Heart left ventricle (tissue), 16 donors: ENCODE data around the gene LRP10. TPM values are rescaled to one million over a fixed set of nuclear protein-coding genes. Genes with fewer than 3 reads are reported as not detected.
"Not testable (repeated sequence)": the region's sequence is repeated elsewhere in the genome, so short reads cannot be mapped to it uniquely, and the experiment has no call there.

Source experiments
- ATAC-seq, 4 donors: fragments of 200-7000 bp; cut with Tn5 transposase; one replicate each; pipeline ENCODE4 v1.9.1; 2020 to 2022; ENCODE audit warnings: moderate library complexity in 4 of 4, mild to moderate bottlenecking in 3 of 4, moderate number of reproducible peaks in 1 of 4
- DNase-seq, 5 donors: peaks; one replicate each; pipeline ENCODE4 v3.0.0-alpha.2; 2020
- H3K27ac ChIP-seq, 12 donors: fragments of 200-600 bp; sonication (generic) in 4 of 12; one replicate each; pipeline versions ENCODE4 v1.5.0 to v1.8.0; 2016 to 2022; ENCODE audit warnings: mild to moderate bottlenecking in 2 of 12
- H3K27me3 ChIP-seq, 9 donors: fragments of 200-600 bp; sonication (generic) in 2 of 9; one replicate each; pipeline versions ENCODE4 v1.5.1 to v1.8.0; 2016 to 2022; ENCODE audit warnings: mild to moderate bottlenecking in 3 of 9
- H3K36me3 ChIP-seq, 9 donors: fragments of 200-600 bp; sonication (generic) in 2 of 9; one replicate each; pipeline versions ENCODE4 v1.5.0 to v1.8.0; 2018 to 2022; ENCODE audit warnings: mild to moderate bottlenecking in 2 of 9
- H3K4me1 ChIP-seq, 12 donors: fragments of 200-600 bp; sonication (generic) in 4 of 12; one replicate each; pipeline versions ENCODE4 v1.5.0 to v1.8.0; 2016 to 2022; ENCODE audit warnings: mild to moderate bottlenecking in 3 of 12
- H3K4me3 ChIP-seq, 12 donors: fragments of 200-600 bp; sonication (generic) in 4 of 12; one replicate each; pipeline versions ENCODE4 v1.5.0 to v1.8.0; 2017 to 2022; ENCODE audit warnings: mild to moderate bottlenecking in 9 of 12, moderate library complexity in 4 of 12
- H3K9me3 ChIP-seq, 12 donors: fragments of 200-600 bp; sonication (generic) in 4 of 12; one replicate each; pipeline versions ENCODE4 v1.5.0 to v1.8.0; 2016 to 2022; ENCODE audit warnings: mild to moderate bottlenecking in 1 of 12
- CTCF ChIP-seq, 12 donors: fragments of 200-600 bp; sonication (generic) in 4 of 12; IDR thresholded peaks; one replicate each; pipeline versions ENCODE4 v1.5.0 to v1.8.0; 2018 to 2022; ENCODE audit warnings: antibody characterized with exemption in 12 of 12, mild to moderate bottlenecking in 5 of 12
- POLR2A ChIP-seq, 2 donors: fragments of 450-650 bp; IDR thresholded peaks; one replicate each; pipeline ENCODE4 v1.6.1; 2017; ENCODE audit warnings: antibody characterized with exemption in 2 of 2, mild to moderate bottlenecking in 2 of 2, moderate library complexity in 2 of 2
- WGBS, 4 donors: extraction: QIAGEN DNeasy Blood & Tissue Kit in 2 of 4; methylation state at CpG; one replicate each; pipeline versions ENCODE4 v1.1.5 to v1.1.7; 2013 to 2018; 5-methylcytosine and 5-hydroxymethylcytosine counted together
- intact Hi-C, 10 donors: fragments of 100-400 bp; cut with DNase I; formaldehyde crosslinking; loops; one replicate each; pipeline versions ENCODE4 v1.11.1 to v1.14.2; 2022
- polyA plus RNA-seq, 2 donors: library from polyadenylated mRNA; stranded (reverse); fragments of 200-250 nt; gene quantifications; one replicate each; pipeline ENCODE4 v1.2.3, GENCODE V29; 2013
- total RNA-seq, 9 donors: library from RNA; depleted of rRNA in 2 of 9; stranded (reverse); fragments of >200 nt in 2 of 9; fragmentation: NEBNext Ultra II Directional in 3 of 9; extraction: Animal tissue kit (Norgen Biotek cat#: 25700) in 3 of 9; gene quantifications; one replicate each; pipeline versions ENCODE4 v1.1.0 to v1.2.4, GENCODE V29; 2016 to 2023
- donor health status: ischemic (EF 13 %, LVEDD 7.1; RV severe dilation, severe dysfunction).
- donor health status: healthy with polysubstance abuse.
- donor health status: DM: no; HTN: yes; CAD: no.
- donor health status: DM: no; HTN: no; CAD: no.
- donor health status: ischemic (EF 25% LVEDD 6.9; RV normal size, moderate dysfunction).
- donor health status: ischemic (EF 25% LVEDD 5.7; RV mildly dilated, moderate dysfunction).
- donor health status: healthy.
- donor health status: DM: yes; HTN: yes; CAD: no.
- donor health status: ischemic (EF 35%, LVEDD 5.7; RV mildly dilated, moderate dysfunction).
- donor health status: nonischemic (EF 11% LVEDD 7.7; RV severe dilation, severe dysfunction).
- donor health status: DM: yes; HTN: yes; CAD: no.
- donor health status: PGD.
- donor health status: ischemic (EF 29% LVEDD 5.4; RV normal size, mild dysfunction).
- donor health status: nonischemic (EF 23%, LVEDD 6.1; RV moderate dilation, normal function).

The LRP10 gene
- total and polyA plus RNA-seq, 11 donors = 11.0 to 128 (median 64.5) TPM

- 93 to 96% (median 94%) methylated on average over 5 of the region's 5 CpGs for WGBS, 4 donors
- peaks cover 0 to 19% (median 12%) of the 10 kb centered on the region in 12 donors for H3K4me1 ChIP-seq
- no peak overlapping the region for H3K27ac ChIP-seq
- DNase-seq (no peak), ATAC-seq (no peak)
- intact Hi-C loops = loop anchor here in 5 of 10 donors (10.0 kb wide), 6 partner anchors 82 to 472 kb away; no protein-coding TSS in a partner anchor
- no peaks in the 10 kb centered on the region for H3K36me3 ChIP-seq
- H3K4me3 ChIP-seq = no peak overlapping the region
- H3K9me3 ChIP-seq = peaks cover 0 to 6% (median 0%) of the 10 kb centered on the region in 12 donors
- no peak for TF ChIP-seq POLR2A (IDR thresholded peaks at IDR 0.05)
- TF ChIP-seq CTCF (IDR thresholded peaks at IDR 0.05) = no peak
- H3K27me3 ChIP-seq = no peaks in the 10 kb centered on the region
Measured at GRCh38 chr14:22856428-22856827, 15.1 kb upstream of the LRP10 start.

- 87 to 92% (median 91%) methylated on average over 3 of the region's 3 CpGs for WGBS, 4 donors
- H3K4me3 ChIP-seq, intact Hi-C loops, ATAC-seq, H3K27me3 ChIP-seq, H3K9me3 ChIP-seq, DNase-seq, H3K27ac ChIP-seq, H3K36me3 ChIP-seq, H3K4me1 ChIP-seq: not testable (repeated sequence)
Measured at GRCh38 chr14:22860377-22860776, 11.2 kb upstream of the LRP10 start.

- DNase-seq (no peak), ATAC-seq (no peak)
- peaks cover 0 to 5% (median 0%) of the 10 kb centered on the region in 12 donors for H3K4me1 ChIP-seq
- H3K36me3 ChIP-seq = no peaks in the 10 kb centered on the region
- intact Hi-C loops = no loop called here
- no peak overlapping the region for H3K4me3 ChIP-seq
- no peaks in the 10 kb centered on the region for H3K27me3 ChIP-seq
- no peak overlapping the region for H3K27ac ChIP-seq
- TF ChIP-seq POLR2A (IDR thresholded peaks at IDR 0.05) (no peak), CTCF (IDR thresholded peaks at IDR 0.05) (no peak)
- H3K9me3 ChIP-seq = peaks cover 0 to 6% (median 0%) of the 10 kb centered on the region in 12 donors
Measured at GRCh38 chr14:22861651-22862050, 9.9 kb upstream of the LRP10 start.

GRCh38 chr14:22864979-22865378 lies 6.6 kb upstream of the LRP10 start:
- no peaks in the 10 kb centered on the region for H3K36me3 ChIP-seq
- H3K9me3 ChIP-seq = no peaks in the 10 kb centered on the region
- DNase-seq = no peak
- peaks cover 0 to 3% (median under 1%) of the 10 kb centered on the region in 12 donors for H3K4me1 ChIP-seq
- TF ChIP-seq CTCF (IDR thresholded peaks at IDR 0.05) (no peak), POLR2A (IDR thresholded peaks at IDR 0.05) (no peak)
- H3K27me3 ChIP-seq = no peaks in the 10 kb centered on the region
- H3K4me3 ChIP-seq = no peak overlapping the region
- WGBS, 4 donors = 84 to 93% (median 88%) methylated on average over 4 of the region's 4 CpGs
- intact Hi-C loops = no loop called here
- no peak for ATAC-seq
- no peak overlapping the region for H3K27ac ChIP-seq
